Cardiac muscle cell (in vitro differentiated cells and primary cell): ENCODE data around the gene POU5F2. TPM values are rescaled to one million over a fixed set of nuclear protein-coding genes. Genes with fewer than 3 reads are reported as not detected.

ENCODE experiments used
- DNase-seq, 2 donors: peaks; one replicate each; pipeline versions ENCODE4 v3.0.0 to v3.0.0-alpha.2; 2010 to 2017; ENCODE audit warnings: low read depth in 1 of 2, low spot score in 1 of 2
- H3K27ac ChIP-seq: fragments of 200-600 bp; sonication (generic); 2 replicates; pipeline ENCODE4 v1.5.1; 2016
- H3K27me3 ChIP-seq: fragments of 200-600 bp; sonication (generic); 2 replicates; pipeline ENCODE4 v1.6.0; 2016; ENCODE audit warnings: control low read depth
- H3K36me3 ChIP-seq: fragments of 200-600 bp; sonication (generic); 2 replicates; pipeline ENCODE4 v1.5.1; 2016; ENCODE audit warnings: control low read depth
- H3K4me1 ChIP-seq: fragments of 200-600 bp; sonication (generic); 2 replicates; pipeline ENCODE4 v1.8.1; 2017; ENCODE audit warnings: low read depth, mild to moderate bottlenecking, mixed run types
- H3K4me3 ChIP-seq: fragments of 200-600 bp; sonication (generic); 2 replicates; pipeline ENCODE4 v1.5.1; 2016; ENCODE audit warnings: mild to moderate bottlenecking
- H3K9me3 ChIP-seq: fragments of 200-600 bp; sonication (generic); 2 replicates; pipeline ENCODE4 v1.5.1; 2017; ENCODE audit warnings: low read depth, mild to moderate bottlenecking, control low read depth
- polyA plus RNA-seq: library from polyadenylated mRNA; unstranded; fragments of >200 nt; fragmentation: Nextera tagmentation; extraction: Ambion mirVana; gene quantifications from 2 replicates; pipeline ENCODE4 v1.2.1, GENCODE V29; 2016
- total RNA-seq: library from RNA; depleted of rRNA; stranded (reverse); fragments of >200 nt; gene quantifications from 2 replicates; pipeline ENCODE4 v1.2.3, GENCODE V29; 2016
- TF ChIP-seq, protein P1 (sequence below): IDR thresholded peaks from 2 replicates; pipeline ENCODE4 v1.5.1; 2012; ENCODE audit warnings: low read depth, mild to moderate bottlenecking, low read length

The POU5F2 gene
- total and polyA plus RNA-seq, 2 experiments from 2014 or later: 0.31 to 1.1 TPM

GRCh38 chr5:93724791-93725190, 16.6 kb downstream of the POU5F2 start:
- no peak overlapping the region for H3K27ac ChIP-seq
- H3K27me3 ChIP-seq: no peaks in the 10 kb centered on the region
- H3K4me1 ChIP-seq: no peaks in the 10 kb centered on the region
- TF ChIP-seq, protein P1, sequence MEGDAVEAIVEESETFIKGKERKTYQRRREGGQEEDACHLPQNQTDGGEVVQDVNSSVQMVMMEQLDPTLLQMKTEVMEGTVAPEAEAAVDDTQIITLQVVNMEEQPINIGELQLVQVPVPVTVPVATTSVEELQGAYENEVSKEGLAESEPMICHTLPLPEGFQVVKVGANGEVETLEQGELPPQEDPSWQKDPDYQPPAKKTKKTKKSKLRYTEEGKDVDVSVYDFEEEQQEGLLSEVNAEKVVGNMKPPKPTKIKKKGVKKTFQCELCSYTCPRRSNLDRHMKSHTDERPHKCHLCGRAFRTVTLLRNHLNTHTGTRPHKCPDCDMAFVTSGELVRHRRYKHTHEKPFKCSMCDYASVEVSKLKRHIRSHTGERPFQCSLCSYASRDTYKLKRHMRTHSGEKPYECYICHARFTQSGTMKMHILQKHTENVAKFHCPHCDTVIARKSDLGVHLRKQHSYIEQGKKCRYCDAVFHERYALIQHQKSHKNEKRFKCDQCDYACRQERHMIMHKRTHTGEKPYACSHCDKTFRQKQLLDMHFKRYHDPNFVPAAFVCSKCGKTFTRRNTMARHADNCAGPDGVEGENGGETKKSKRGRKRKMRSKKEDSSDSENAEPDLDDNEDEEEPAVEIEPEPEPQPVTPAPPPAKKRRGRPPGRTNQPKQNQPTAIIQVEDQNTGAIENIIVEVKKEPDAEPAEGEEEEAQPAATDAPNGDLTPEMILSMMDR: no peak
- no peak for DNase-seq
- H3K4me3 ChIP-seq: no peak overlapping the region
- no peaks in the 10 kb centered on the region for H3K9me3 ChIP-seq
- no peaks in the 10 kb centered on the region for H3K36me3 ChIP-seq

- H3K36me3 ChIP-seq: no peaks in the 10 kb centered on the region
- no peak for DNase-seq
- no peaks in the 10 kb centered on the region for H3K4me1 ChIP-seq
- H3K27me3 ChIP-seq: no peaks in the 10 kb centered on the region
- no peak overlapping the region for H3K4me3 ChIP-seq
- no peak overlapping the region for H3K27ac ChIP-seq
- no peaks in the 10 kb centered on the region for H3K9me3 ChIP-seq
- TF ChIP-seq, protein P1: no peak
Measured at GRCh38 chr5:93723681-93724080, 17.7 kb downstream of the POU5F2 start.

DNA sequence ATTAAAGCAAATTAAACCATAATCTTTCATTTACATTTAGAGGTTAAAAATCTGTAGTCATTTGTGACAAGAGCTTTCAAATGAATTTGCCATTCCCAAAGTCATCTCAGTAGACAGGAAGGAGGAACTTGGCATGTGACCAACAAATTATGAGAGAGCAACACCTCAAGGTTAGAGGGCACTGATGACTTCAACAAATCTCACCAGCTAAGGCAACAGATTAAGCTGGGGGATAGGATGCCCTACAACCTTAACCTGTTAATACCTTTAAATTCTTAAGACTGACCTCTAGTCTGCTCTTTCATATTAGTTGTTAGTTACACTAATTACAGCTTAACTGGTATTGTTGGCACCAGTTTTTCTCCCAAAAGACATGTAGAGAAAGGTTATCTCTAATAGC, 18.4 kb downstream of the POU5F2 start:
- H3K27ac ChIP-seq: no peak overlapping the region
- no peaks in the 10 kb centered on the region for H3K9me3 ChIP-seq
- no peaks in the 10 kb centered on the region for H3K27me3 ChIP-seq
- TF ChIP-seq, protein P1: no peak
- H3K36me3 ChIP-seq: no peaks in the 10 kb centered on the region
- no peaks in the 10 kb centered on the region for H3K4me1 ChIP-seq
- DNase-seq: no peak
- H3K4me3 ChIP-seq: no peak overlapping the region

DNA sequence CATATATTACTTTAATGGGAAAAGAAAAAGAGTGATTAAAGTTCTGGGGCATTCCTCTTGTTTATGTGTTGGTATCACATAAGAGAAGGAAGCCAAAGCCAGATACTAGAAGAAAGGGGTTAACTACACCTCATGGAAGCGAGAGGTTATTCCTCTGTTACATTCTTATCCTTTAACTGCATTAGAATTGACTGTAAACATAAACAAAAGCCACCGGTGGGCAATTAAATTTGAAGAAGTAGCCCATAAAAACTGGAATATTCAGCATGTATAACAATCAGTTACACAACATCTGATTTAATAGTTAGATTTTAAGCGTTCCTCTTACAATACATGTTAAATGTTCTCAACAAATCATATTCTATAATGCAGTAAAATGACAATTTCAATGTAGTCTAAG, 18.8 kb downstream of the POU5F2 start:
- Histone ChIP-seq H3K4me3 (no peak overlapping the region), H3K27ac (no peak overlapping the region), H3K4me1 (no peaks in the 10 kb centered on the region), H3K27me3 (no peaks in the 10 kb centered on the region), H3K9me3 (no peaks in the 10 kb centered on the region), H3K36me3 (no peaks in the 10 kb centered on the region)
- no peak for DNase-seq
- TF ChIP-seq, protein P1: no peak

- no peak overlapping the region for H3K4me3 ChIP-seq
- H3K27ac ChIP-seq: no peak overlapping the region
- TF ChIP-seq, protein P1: no peak
- no peaks in the 10 kb centered on the region for H3K36me3 ChIP-seq
- H3K4me1 ChIP-seq: peaks cover 9% of the 10 kb centered on the region
- no peak for DNase-seq
- no peaks in the 10 kb centered on the region for H3K9me3 ChIP-seq
- H3K27me3 ChIP-seq: no peaks in the 10 kb centered on the region
Measured at GRCh38 chr5:93721511-93721910, 19.9 kb downstream of the POU5F2 start.

DNA sequence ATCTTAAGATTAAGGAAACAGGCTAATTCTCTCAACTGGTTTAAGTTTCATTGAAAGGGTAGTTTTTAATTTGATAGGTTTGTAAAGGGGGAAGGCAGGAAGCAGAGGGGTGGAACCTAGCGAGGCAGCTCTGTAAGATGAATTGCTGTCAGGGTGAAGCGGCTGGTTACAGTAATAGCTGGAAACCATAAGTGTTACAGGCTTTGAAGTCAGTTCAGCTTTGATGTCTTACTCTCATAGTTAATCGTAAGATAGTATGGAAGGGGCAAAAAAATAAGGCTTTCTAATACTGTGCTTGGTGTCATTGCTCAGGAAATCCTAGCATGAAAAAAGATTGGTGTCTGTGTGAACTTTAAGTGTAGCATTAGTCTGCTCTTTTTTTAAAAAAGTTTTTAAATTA, 20.3 kb downstream of the POU5F2 start:
- no peaks in the 10 kb centered on the region for H3K27me3 ChIP-seq
- H3K27ac ChIP-seq: no peak overlapping the region
- TF ChIP-seq, protein P1: no peak
- peaks cover 12% of the 10 kb centered on the region for H3K4me1 ChIP-seq
- no peak for DNase-seq
- no peaks in the 10 kb centered on the region for H3K9me3 ChIP-seq
- H3K4me3 ChIP-seq: no peak overlapping the region
- H3K36me3 ChIP-seq: no peaks in the 10 kb centered on the region
